Measurements from ENCODE around the gene HSPB8. TPM values are rescaled to one million over a fixed set of nuclear protein-coding genes. Genes with fewer than 3 reads are reported as not detected.

The HSPB8 gene
- total and polyA plus RNA-seq, 12 donors, result 4.0 to 27.8 (median 13.2) TPM

- no peaks in the 10 kb centered on the region for H3K9me3 ChIP-seq (replicated peaks in 1 of 3)
- no peak overlapping the region for H3K4me3 ChIP-seq
- intact Hi-C loops (cut with DNase I), result no loop called here
- no peaks in the 10 kb centered on the region for H3K36me3 ChIP-seq (replicated peaks in 1 of 2)
- no peaks in the 10 kb centered on the region for H3K27me3 ChIP-seq
- TF ChIP-seq CTCF (IDR thresholded peaks at IDR 0.05) (no peak), POLR2A (IDR thresholded peaks at IDR 0.05) (no peak)
- H3K4me1 ChIP-seq (replicated peaks in 1 of 2), result no peaks in the 10 kb centered on the region
- DNase-seq, result no peak
- H3K27ac ChIP-seq, result no peak overlapping the region
Observed at GRCh38 chr12:119236372-119236771, 57.6 kb downstream of the HSPB8 start.

GRCh38 chr12:119239040-119239439, 60.3 kb downstream of the HSPB8 start:
- 49 to 75% (median 62%) methylated on average over 1 to 3 of the region's 3 CpGs for WGBS, 4 donors
- H3K4me3 ChIP-seq, result no peak overlapping the region
- no peaks in the 10 kb centered on the region for H3K4me1 ChIP-seq (replicated peaks in 1 of 2)
- intact Hi-C loops (cut with DNase I), result no loop called here
- no peaks in the 10 kb centered on the region for H3K9me3 ChIP-seq (replicated peaks in 1 of 3)
- TF ChIP-seq CTCF (IDR thresholded peaks at IDR 0.05) (no peak), POLR2A (IDR thresholded peaks at IDR 0.05) (no peak)
- no peak overlapping the region for H3K27ac ChIP-seq
- H3K27me3 ChIP-seq, result no peaks in the 10 kb centered on the region
- no peaks in the 10 kb centered on the region for H3K36me3 ChIP-seq (replicated peaks in 1 of 2)
- DNase-seq, result no peak

GRCh38 chr12:119241049-119241448, 62.3 kb downstream of the HSPB8 start:
- no peaks in the 10 kb centered on the region for H3K4me1 ChIP-seq (replicated peaks in 1 of 2)
- no peak overlapping the region for H3K27ac ChIP-seq
- DNase-seq, result no peak
- intact Hi-C loops (cut with DNase I), result no loop called here
- no peaks in the 10 kb centered on the region for H3K27me3 ChIP-seq
- TF ChIP-seq POLR2A (IDR thresholded peaks at IDR 0.05), result no peak
- no peak for TF ChIP-seq CTCF (IDR thresholded peaks at IDR 0.05)
- H3K36me3 ChIP-seq (replicated peaks in 1 of 2), result no peaks in the 10 kb centered on the region
- H3K4me3 ChIP-seq, result no peak overlapping the region
- H3K9me3 ChIP-seq (replicated peaks in 1 of 3), result no peaks in the 10 kb centered on the region
- WGBS, 4 donors, result 61 to 71% (median 67%) methylated on average over 5 of the region's 5 CpGs

DNA sequence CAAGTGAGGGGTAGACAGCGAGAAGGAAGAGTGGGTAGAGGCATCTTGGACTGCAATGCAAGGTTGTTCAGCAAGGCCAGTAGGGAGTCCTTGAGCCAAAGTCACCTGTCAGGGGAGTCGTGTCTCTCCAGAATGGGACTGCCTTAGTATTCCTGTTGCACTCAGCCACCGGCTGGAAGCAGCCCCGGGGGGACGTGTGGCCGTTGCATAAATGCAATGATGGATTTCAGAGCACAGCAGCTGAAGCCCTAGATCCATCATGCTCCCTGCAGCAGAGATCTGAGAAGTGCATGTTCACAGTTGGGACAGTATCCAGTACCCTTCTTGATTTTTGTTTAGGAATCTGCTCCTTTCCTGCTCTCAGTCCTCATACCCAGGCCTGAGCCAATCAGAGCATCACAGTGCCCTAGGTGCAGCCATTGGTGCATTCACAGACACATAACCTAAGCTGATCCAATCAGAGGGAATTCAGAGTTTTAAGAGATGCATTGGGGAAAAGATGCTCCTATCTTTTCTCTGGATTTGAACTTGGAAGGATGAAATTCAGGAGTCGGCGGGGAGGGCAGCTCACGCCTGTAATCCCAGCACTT, 62.9 kb downstream of the HSPB8 start:
- Histone ChIP-seq H3K36me3 (replicated peaks in 1 of 2) (no peaks in the 10 kb centered on the region), H3K27ac (no peak overlapping the region), H3K4me3 (no peak overlapping the region), H3K27me3 (no peaks in the 10 kb centered on the region), H3K4me1 (replicated peaks in 1 of 2) (no peaks in the 10 kb centered on the region), H3K9me3 (replicated peaks in 1 of 3) (no peaks in the 10 kb centered on the region)
- intact Hi-C loops (cut with DNase I), result no loop called here
- DNase-seq, result no peak
- no peak for TF ChIP-seq POLR2A (IDR thresholded peaks at IDR 0.05)
- no peak for TF ChIP-seq CTCF (IDR thresholded peaks at IDR 0.05)
- 62 to 71% (median 70%) methylated on average over 9 of the region's 9 CpGs for WGBS, 4 donors

Other genes with a start within 250 kb of the HSPB8 start
- gene SRRM4, start 197.4 kb upstream of the HSPB8 start, total RNA-seq, result 1 to 10 TPM in 1 of 9 donors, under 1 TPM in 5, not detected in 3; 0.11 to 4.3 (median 0.50) TPM
- gene SRRM4, start 197.4 kb upstream of the HSPB8 start, polyA plus RNA-seq, result 1 to 10 TPM in 2 of 3 donors, under 1 TPM in 1; 0.67 to 2.2 (median 1.1) TPM
- not detected for gene CCDC60, start 155.8 kb downstream of the HSPB8 start, total RNA-seq
- gene CCDC60, start 155.8 kb downstream of the HSPB8 start, polyA plus RNA-seq, result not detected